Panc1 (cell line): ENCODE results near the gene HOXB3. TPM values are rescaled to one million over a fixed set of nuclear protein-coding genes. Genes with fewer than 3 reads are reported as not detected.
A peak's percentile ranks its signal among the peaks of the same experiment; 100 is the strongest.

ENCODE experiments used
- ATAC-seq: fragments of 200-7000 bp; cut with Tn5 transposase; 2 replicates; pipeline ENCODE4 v1.9.1; 2020; ENCODE audit warnings: mild to moderate bottlenecking, moderate library complexity
- BruUV-seq: library from RNA; stranded (reverse); fragments of 400-500 nt; replicated peaks from 2 replicates; lab custom pipeline; 2021; lab: Mats Ljungman, UMichigan
- CTCF ChIA-PET: fragments of 300-600 bp; sonication (Branson Sonifier 250); formaldehyde crosslinking; loops from one replicate; lab custom pipeline; 2022; ENCODE audit warnings: antibody characterized with exemption; lab: Charles Lee
- POLR2A ChIA-PET: fragments of 300-600 bp; sonication (Branson Sonifier 250); formaldehyde crosslinking; loops from one replicate; lab custom pipeline; 2022; ENCODE audit warnings: antibody characterized with exemption; lab: Charles Lee
- DNase-seq: peaks from one replicate; pipeline ENCODE4 v3.0.0-alpha.2; 2010; ENCODE audit warnings: low read depth, low spot score
- H3K27ac ChIP-seq: 2 replicates; pipeline ENCODE4 v1.5.1; 2011; ENCODE audit warnings: mild to moderate bottlenecking, low read length, inconsistent platforms
- H3K27me3 ChIP-seq: fragments of 200-500 bp; sonication (Bioruptor generic); 2 replicates; pipeline ENCODE4 v1.6.0; 2014; ENCODE audit warnings: low read length, inconsistent platforms; ENCODE audit not compliant: control insufficient read depth, insufficient read depth
- H3K36me3 ChIP-seq: fragments of 200-500 bp; sonication (Bioruptor generic); 2 replicates; pipeline ENCODE4 v1.5.1; 2014; ENCODE audit warnings: inconsistent platforms, mild to moderate bottlenecking, low read length, moderate library complexity; ENCODE audit not compliant: control insufficient read depth, insufficient read depth
- H3K4me1 ChIP-seq: 2 replicates; pipeline ENCODE4 v1.5.1; 2011; ENCODE audit warnings: inconsistent platforms, mild to moderate bottlenecking, low read length, moderate library complexity; ENCODE audit not compliant: control insufficient read depth, insufficient read depth
- H3K4me3 ChIP-seq, 2 experiments: 2 replicates each; pipeline ENCODE4 v1.5.1; 2011 to 2012; ENCODE audit warnings: low read depth in 2 of 2, low read length in 2 of 2, mild to moderate bottlenecking in 2 of 2, inconsistent platforms in 1 of 2, moderate library complexity in 1 of 2
- H3K9me3 ChIP-seq: fragments of 200-500 bp; sonication (Bioruptor generic); 2 replicates; pipeline ENCODE4 v1.5.1; 2014; ENCODE audit warnings: low read depth, mild to moderate bottlenecking, inconsistent platforms, low read length, moderate library complexity; ENCODE audit not compliant: control insufficient read depth, insufficient read depth
- CTCF ChIP-seq: fragments of 450-650 bp; IDR thresholded peaks from 2 replicates; pipeline ENCODE4 v1.5.1; 2017; ENCODE audit warnings: mild to moderate bottlenecking
- POLR2AphosphoS5 ChIP-seq: IDR thresholded peaks from 2 replicates; pipeline ENCODE4 v1.6.1; 2012; ENCODE audit warnings: mild to moderate bottlenecking, low read depth, low read length, moderate library complexity
- SIN3A ChIP-seq: IDR thresholded peaks from 2 replicates; pipeline ENCODE4 v1.6.1; 2012; ENCODE audit warnings: low read depth, mild to moderate bottlenecking, low read length, moderate library complexity, borderline replicate concordance; ENCODE audit not compliant: insufficient read depth
- TCF7L2 ChIP-seq: IDR thresholded peaks from 2 replicates; pipeline ENCODE4 v1.6.1; 2011; ENCODE audit warnings: mild to moderate bottlenecking, low read depth, low read length, inconsistent platforms
- in situ Hi-C: cut with HindIII; loops from 2 replicates; pipeline ENCODE4 v1.10.0; 2016; ENCODE audit warnings: low sequenced_read_pairs, low pct_unique_long_range_greater_than_20kb
- intact Hi-C: fragments of 100-400 bp; cut with micrococcal nuclease; formaldehyde crosslinking; loops from one replicate; pipeline ENCODE4 v1.10.0; 2022; ENCODE audit not compliant: unreplicated experiment
- total RNA-seq: library from RNA; stranded (reverse); gene quantifications from one replicate; pipeline ENCODE4 v1.2.1, GENCODE V29; 2021; ENCODE audit not compliant: unreplicated experiment
- TF ChIP-seq, protein P1 (sequence below), 2 experiments: IDR thresholded peaks; 2 replicates each; pipeline ENCODE4 v1.6.1; 2011 to 2012; ENCODE audit warnings: low read depth in 2 of 2, control low read depth in 1 of 2, low read length in 1 of 2, mild to moderate bottlenecking in 1 of 2, moderate library complexity in 1 of 2; ENCODE audit not compliant: insufficient read depth in 1 of 2

Gene HOXB3
- total RNA-seq, 1 experiment from 2014 or later: 127 TPM

GRCh38 chr17:48558057-48558830, 31.8 kb downstream of the HOXB3 start:
- in situ Hi-C loops (loop anchor here (5.0 kb wide), 1 partner anchor 59 kb away; the partner anchor contains the start of gene HOXB8), intact Hi-C loops (no loop called here)
- Histone ChIP-seq H3K36me3 (peaks cover 3% of the 10 kb centered on the region; the same call in 1 of the 2 replicates), H3K9me3 (no peaks in the 10 kb centered on the region), H3K27ac (peak overlapping the region; percentile 97), H3K4me3 (peak overlapping the region; percentile 8 to 14), H3K4me1 (peaks cover 84% of the 10 kb centered on the region), H3K27me3 (no peaks in the 10 kb centered on the region)
- ChIA-PET CTCF (interaction anchor here (0.8 kb wide), 1 partner anchor 232 kb away, joined by 3 read pairs; no protein-coding TSS in a partner anchor), POLR2A (interaction anchor here (0.5 to 1.6 kb wide), 4 partner anchors 11 to 24 kb away, joined by 4 to 7 read pairs (median 4); no protein-coding TSS in a partner anchor)
- BruUV-seq: TSS peak; percentile 2
- no peak; the same call in none of the 2 replicates for TF ChIP-seq POLR2AphosphoS5
- TF ChIP-seq TCF7L2: no peak
- TF ChIP-seq, protein P1, sequence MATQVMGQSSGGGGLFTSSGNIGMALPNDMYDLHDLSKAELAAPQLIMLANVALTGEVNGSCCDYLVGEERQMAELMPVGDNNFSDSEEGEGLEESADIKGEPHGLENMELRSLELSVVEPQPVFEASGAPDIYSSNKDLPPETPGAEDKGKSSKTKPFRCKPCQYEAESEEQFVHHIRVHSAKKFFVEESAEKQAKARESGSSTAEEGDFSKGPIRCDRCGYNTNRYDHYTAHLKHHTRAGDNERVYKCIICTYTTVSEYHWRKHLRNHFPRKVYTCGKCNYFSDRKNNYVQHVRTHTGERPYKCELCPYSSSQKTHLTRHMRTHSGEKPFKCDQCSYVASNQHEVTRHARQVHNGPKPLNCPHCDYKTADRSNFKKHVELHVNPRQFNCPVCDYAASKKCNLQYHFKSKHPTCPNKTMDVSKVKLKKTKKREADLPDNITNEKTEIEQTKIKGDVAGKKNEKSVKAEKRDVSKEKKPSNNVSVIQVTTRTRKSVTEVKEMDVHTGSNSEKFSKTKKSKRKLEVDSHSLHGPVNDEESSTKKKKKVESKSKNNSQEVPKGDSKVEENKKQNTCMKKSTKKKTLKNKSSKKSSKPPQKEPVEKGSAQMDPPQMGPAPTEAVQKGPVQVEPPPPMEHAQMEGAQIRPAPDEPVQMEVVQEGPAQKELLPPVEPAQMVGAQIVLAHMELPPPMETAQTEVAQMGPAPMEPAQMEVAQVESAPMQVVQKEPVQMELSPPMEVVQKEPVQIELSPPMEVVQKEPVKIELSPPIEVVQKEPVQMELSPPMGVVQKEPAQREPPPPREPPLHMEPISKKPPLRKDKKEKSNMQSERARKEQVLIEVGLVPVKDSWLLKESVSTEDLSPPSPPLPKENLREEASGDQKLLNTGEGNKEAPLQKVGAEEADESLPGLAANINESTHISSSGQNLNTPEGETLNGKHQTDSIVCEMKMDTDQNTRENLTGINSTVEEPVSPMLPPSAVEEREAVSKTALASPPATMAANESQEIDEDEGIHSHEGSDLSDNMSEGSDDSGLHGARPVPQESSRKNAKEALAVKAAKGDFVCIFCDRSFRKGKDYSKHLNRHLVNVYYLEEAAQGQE (IDR thresholded peaks at IDR 0.05; ENCODE audit: insufficient read depth in 1 of 2, low read depth in 2 of 2, low read length in 1 of 2): no peak
- TF ChIP-seq SIN3A: no peak
- no peak for TF ChIP-seq CTCF
- no peak for ATAC-seq
- DNase-seq: no peak

DNA sequence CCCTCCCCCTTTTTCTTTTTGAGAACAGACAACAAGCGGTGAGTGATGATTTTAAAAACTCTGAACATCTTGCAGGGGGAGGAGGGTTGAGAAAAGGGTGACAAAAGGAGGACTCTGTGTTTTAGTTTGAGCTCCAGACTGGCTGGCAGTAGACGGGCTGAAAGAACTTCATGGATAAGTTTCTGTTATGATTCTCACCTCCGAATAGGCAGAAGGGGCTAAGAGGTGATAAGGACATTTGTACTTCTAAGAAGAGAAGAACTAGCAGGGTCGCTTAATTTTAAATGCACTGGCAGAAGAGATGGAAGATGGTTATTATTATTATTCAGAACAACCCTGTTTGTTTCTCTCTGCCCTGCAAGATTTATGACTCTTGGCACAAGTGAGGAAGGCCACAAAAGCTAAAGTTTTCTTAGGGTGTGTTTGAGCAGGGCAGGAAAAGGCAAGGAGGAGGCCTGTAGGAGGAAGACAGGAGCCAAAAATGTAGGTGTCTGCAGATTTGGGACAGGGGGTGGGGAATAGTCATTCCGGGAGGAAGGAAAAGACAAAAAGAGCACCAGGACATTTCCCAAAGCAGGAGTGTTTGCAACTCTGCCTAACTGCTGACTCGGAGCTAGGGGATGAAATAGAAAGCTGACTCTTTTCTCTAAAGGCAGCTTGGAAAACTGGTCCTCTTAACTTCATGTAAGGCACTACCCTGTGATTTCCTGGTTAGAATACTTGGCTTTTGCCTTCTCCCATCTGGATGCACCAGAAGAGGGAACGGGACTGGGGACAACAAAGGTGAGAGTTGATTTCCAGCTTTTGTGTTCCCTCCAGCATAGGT, 33.3 kb downstream of the HOXB3 start:
- Histone ChIP-seq H3K4me1 (peaks cover 83% of the 10 kb centered on the region), H3K27me3 (no peaks in the 10 kb centered on the region), H3K27ac (peak overlapping the region; percentile 97), H3K9me3 (no peaks in the 10 kb centered on the region), H3K36me3 (peaks cover 5% of the 10 kb centered on the region; the same call in 1 of the 2 replicates), H3K4me3 (peak overlapping the region; percentile 22 to 51; a peak in 3 of 4 replicates)
- POLR2A ChIA-PET: interaction anchor here (0.6 to 1.6 kb wide), 4 partner anchors 10 to 1784 kb away, joined by 4 to 7 read pairs (median 6); no protein-coding TSS in a partner anchor
- intact Hi-C loops: no loop called here
- TF ChIP-seq CTCF: 0 out of 2 replicates have a peak, but pooled peaks have one; percentile 4
- no peak for TF ChIP-seq TCF7L2
- TF ChIP-seq, protein P1 (IDR thresholded peaks at IDR 0.05; ENCODE audit: insufficient read depth in 1 of 2, low read depth in 2 of 2, low read length in 1 of 2): no peak
- TF ChIP-seq POLR2AphosphoS5: no peak
- no peak for TF ChIP-seq SIN3A
- in situ Hi-C loops: loop anchor here (5.0 kb wide), 1 partner anchor 61 kb away; the partner anchor contains the start of gene HOXB8
- ATAC-seq (no peak), DNase-seq (no peak)
- CTCF ChIA-PET: interaction anchor here (0.6 to 0.7 kb wide), 2 partner anchors 53 to 398 kb away, joined by 6 to 8 read pairs; no protein-coding TSS in a partner anchor
- BruUV-seq: no TSS peak
